MM.1S (cell line): Measurements from ENCODE around the gene RREB1.
"Not testable (repeated sequence)": the region's sequence is repeated elsewhere in the genome, so short reads cannot be mapped to it uniquely, and the experiment has no call there.

Source experiments
- DNase-seq: peaks from one replicate; pipeline ENCODE4 v3.0.0-alpha.2; 2015
- H2AFZ ChIP-seq: fragments of 300-600 bp; sonication (generic); 2 replicates; pipeline ENCODE4 v1.6.0; 2016; ENCODE audit warnings: antibody characterized with exemption, low read length
- H3F3A ChIP-seq: fragments of 300-600 bp; sonication (generic); 2 replicates; pipeline ENCODE4 v1.6.1; 2016; ENCODE audit warnings: mild to moderate bottlenecking, antibody characterized with exemption, low read length, moderate library complexity, mixed read lengths; ENCODE audit not compliant: insufficient read depth
- H3K27ac ChIP-seq: fragments of 300-600 bp; sonication (generic); 2 replicates; pipeline ENCODE4 v1.5.1; 2016; ENCODE audit warnings: mild to moderate bottlenecking, low read length
- H3K27me3 ChIP-seq: fragments of 300-600 bp; sonication (generic); replicated peaks from 2 replicates; pipeline ENCODE4 v1.6.0; 2016; ENCODE audit warnings: low read length; ENCODE audit not compliant: insufficient read depth
- H3K36me3 ChIP-seq: fragments of 300-600 bp; sonication (generic); replicated peaks from 2 replicates; pipeline ENCODE4 v1.6.1; 2016; ENCODE audit warnings: mild to moderate bottlenecking, low read length, mixed read lengths; ENCODE audit not compliant: insufficient read depth
- H3K4me1 ChIP-seq: fragments of 300-600 bp; sonication (generic); 2 replicates; pipeline ENCODE4 v1.6.1; 2016; ENCODE audit warnings: low read length, mixed read lengths
- H3K4me2 ChIP-seq: fragments of 300-600 bp; sonication (generic); 2 replicates; pipeline ENCODE4 v1.6.0; 2016; ENCODE audit warnings: low read depth, low read length
- H3K4me3 ChIP-seq: fragments of 300-600 bp; sonication (generic); 2 replicates; pipeline ENCODE4 v1.5.1; 2016; ENCODE audit warnings: low read length, mixed read lengths
- H3K79me2 ChIP-seq: fragments of 300-600 bp; sonication (generic); 2 replicates; pipeline ENCODE4 v1.6.1; 2016; ENCODE audit warnings: mixed run types, low read length, mixed read lengths
- H3K9ac ChIP-seq: fragments of 300-600 bp; sonication (generic); 2 replicates; pipeline ENCODE4 v1.6.1; 2016; ENCODE audit warnings: low read length, mixed read lengths
- H3K9me2 ChIP-seq: fragments of 300-600 bp; sonication (generic); replicated peaks from 2 replicates; pipeline ENCODE4 v1.6.1; 2016; ENCODE audit warnings: mild to moderate bottlenecking, low read length, mixed read lengths; ENCODE audit not compliant: insufficient read depth
- H3K9me3 ChIP-seq: fragments of 300-600 bp; sonication (generic); replicated peaks from 2 replicates; pipeline ENCODE4 v1.6.1; 2016; ENCODE audit warnings: mild to moderate bottlenecking, low read length, mixed read lengths; ENCODE audit not compliant: insufficient read depth
- H4K20me1 ChIP-seq: fragments of 300-600 bp; sonication (generic); 2 replicates; pipeline ENCODE4 v1.6.1; 2016; ENCODE audit warnings: mild to moderate bottlenecking, low read length, moderate library complexity, mixed read lengths; ENCODE audit not compliant: insufficient read depth
- EZH2 ChIP-seq: fragments of 300-600 bp; sonication (generic); optimal IDR thresholded peaks from 2 replicates; pipeline ENCODE3; 2017; ENCODE audit warnings: low read depth, mild to moderate bottlenecking, antibody characterized with exemption, low read length, mixed read lengths
- EZH2phosphoT487 ChIP-seq: fragments of 300-600 bp; sonication (generic); IDR thresholded peaks from 2 replicates; pipeline ENCODE4 v1.6.1; 2018; ENCODE audit warnings: antibody characterized with exemption, low read length
- TF ChIP-seq, protein P1 (sequence below): fragments of 300-600 bp; sonication (generic); IDR thresholded peaks from 2 replicates; pipeline ENCODE4 v1.5.1; 2016; ENCODE audit warnings: antibody characterized with exemption, low read length, mixed read lengths

RREB1 gene

DNA sequence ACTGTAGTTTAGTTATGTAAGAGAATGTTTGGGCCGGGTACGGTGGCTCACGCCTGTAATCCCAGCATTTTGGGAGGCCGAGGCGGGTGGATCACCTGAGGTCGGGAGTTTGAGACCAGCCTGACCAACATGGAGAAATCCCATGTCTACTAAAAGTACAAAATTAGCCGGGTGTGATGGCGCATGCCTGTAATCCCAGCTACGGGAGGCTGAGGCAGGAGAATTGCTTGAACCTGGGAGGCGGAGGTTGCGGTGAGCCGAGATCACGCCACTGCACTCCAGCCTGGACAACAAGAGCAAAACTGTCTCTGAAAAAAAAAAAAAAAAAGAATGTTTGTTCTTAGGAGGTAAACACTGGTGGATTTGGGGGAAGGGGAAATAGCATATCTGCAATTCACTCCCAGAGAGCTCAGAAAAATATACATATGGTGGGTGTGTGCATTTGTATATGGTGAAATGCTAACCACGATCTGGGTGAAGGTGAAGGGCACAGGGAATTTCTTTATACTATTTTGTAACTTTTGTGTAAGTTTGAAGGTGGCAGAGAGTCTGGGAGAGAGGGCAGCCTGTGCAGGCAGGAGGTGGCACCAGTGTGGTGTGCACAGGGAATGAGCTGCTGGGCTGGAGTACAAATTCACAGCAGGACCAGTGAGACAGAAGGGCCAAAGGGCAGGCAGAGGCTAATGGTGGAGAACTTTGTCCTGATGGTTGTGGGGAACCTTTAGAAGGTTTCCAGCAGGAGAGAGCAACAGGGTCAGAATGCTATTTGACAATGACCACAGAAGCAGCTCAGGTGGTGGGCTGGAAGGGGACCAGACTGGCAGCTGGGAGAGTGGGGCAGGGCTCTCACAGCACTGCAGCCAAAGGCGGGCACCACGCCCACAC is 162.8 kb downstream of the RREB1 start:
- no peak for DNase-seq
- Histone ChIP-seq H3K9me3 (no peaks in the 10 kb centered on the region), H4K20me1 (no peaks in the 10 kb centered on the region), H3F3A (no peaks in the 10 kb centered on the region), H3K79me2 (no peaks in the 10 kb centered on the region), H3K9ac (no peak overlapping the region), H3K4me1 (no peaks in the 10 kb centered on the region), H3K4me3 (no peak overlapping the region), H3K27me3 (no peaks in the 10 kb centered on the region), H3K36me3 (no peaks in the 10 kb centered on the region), H3K9me2 (no peaks in the 10 kb centered on the region), H2AFZ (no peak overlapping the region), H3K27ac (no peak overlapping the region), H3K4me2 (no peak overlapping the region)
- TF ChIP-seq EZH2, result no peak
- TF ChIP-seq, protein P1, sequence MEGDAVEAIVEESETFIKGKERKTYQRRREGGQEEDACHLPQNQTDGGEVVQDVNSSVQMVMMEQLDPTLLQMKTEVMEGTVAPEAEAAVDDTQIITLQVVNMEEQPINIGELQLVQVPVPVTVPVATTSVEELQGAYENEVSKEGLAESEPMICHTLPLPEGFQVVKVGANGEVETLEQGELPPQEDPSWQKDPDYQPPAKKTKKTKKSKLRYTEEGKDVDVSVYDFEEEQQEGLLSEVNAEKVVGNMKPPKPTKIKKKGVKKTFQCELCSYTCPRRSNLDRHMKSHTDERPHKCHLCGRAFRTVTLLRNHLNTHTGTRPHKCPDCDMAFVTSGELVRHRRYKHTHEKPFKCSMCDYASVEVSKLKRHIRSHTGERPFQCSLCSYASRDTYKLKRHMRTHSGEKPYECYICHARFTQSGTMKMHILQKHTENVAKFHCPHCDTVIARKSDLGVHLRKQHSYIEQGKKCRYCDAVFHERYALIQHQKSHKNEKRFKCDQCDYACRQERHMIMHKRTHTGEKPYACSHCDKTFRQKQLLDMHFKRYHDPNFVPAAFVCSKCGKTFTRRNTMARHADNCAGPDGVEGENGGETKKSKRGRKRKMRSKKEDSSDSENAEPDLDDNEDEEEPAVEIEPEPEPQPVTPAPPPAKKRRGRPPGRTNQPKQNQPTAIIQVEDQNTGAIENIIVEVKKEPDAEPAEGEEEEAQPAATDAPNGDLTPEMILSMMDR, result no peak
- TF ChIP-seq EZH2phosphoT487, result no peak

DNA sequence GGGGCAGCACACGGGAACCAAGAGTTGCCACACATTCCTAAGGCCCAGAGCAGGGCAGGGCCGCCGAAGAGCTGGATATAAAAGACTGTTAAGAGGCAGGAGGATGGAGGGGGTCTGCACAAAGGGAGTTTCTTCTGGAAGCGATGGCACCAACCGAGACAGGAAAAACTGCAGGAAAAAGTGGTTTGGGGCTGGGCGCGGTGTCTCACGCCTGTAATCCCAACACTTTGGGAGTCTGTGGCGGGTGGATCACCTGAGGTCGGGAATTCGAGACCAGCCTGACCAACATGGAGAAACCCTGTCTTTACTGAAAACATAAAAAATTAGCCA is 163.4 kb downstream of the RREB1 start:
- no peaks in the 10 kb centered on the region for H3K4me1 ChIP-seq

DNA sequence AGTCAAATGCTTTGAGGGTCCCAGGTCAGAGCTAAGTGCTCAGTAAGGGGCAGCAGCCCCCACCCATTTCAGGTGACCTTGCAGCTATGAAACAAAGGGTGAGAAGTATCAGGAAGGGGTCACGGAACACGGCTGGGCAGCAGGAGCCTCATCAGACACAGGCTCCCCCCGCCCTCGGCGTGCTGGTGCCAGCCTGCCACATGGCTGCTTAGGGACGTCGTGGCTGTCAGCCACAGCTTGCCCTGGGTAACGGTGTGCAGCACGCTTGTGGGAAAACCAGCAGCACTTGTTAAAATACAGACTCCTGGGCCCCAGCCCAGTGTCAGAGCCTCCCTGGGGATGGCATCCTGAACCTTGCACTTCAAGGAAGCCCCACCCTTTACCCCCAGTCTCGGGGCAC is 165.9 kb downstream of the RREB1 start:
- DNase-seq, result no peak

More for the DNA sequence above, 163.4 kb downstream of the RREB1 start:
- H4K20me1 ChIP-seq, result no peaks in the 10 kb centered on the region
- no peaks in the 10 kb centered on the region for H3K79me2 ChIP-seq
- H3K27me3 ChIP-seq, result no peaks in the 10 kb centered on the region
- H3K36me3 ChIP-seq, result no peaks in the 10 kb centered on the region
- DNase-seq, result no peak
- no peak overlapping the region for H3K27ac ChIP-seq
- no peaks in the 10 kb centered on the region for H3F3A ChIP-seq
- no peak overlapping the region for H3K4me2 ChIP-seq
- no peaks in the 10 kb centered on the region for H3K9me2 ChIP-seq
- H3K9ac ChIP-seq, result no peak overlapping the region
- no peak for TF ChIP-seq EZH2phosphoT487
- TF ChIP-seq, protein P1, result no peak
- TF ChIP-seq EZH2, result no peak
- H2AFZ ChIP-seq, result no peak overlapping the region
- no peaks in the 10 kb centered on the region for H3K9me3 ChIP-seq
- H3K4me3 ChIP-seq, result no peak overlapping the region

DNA sequence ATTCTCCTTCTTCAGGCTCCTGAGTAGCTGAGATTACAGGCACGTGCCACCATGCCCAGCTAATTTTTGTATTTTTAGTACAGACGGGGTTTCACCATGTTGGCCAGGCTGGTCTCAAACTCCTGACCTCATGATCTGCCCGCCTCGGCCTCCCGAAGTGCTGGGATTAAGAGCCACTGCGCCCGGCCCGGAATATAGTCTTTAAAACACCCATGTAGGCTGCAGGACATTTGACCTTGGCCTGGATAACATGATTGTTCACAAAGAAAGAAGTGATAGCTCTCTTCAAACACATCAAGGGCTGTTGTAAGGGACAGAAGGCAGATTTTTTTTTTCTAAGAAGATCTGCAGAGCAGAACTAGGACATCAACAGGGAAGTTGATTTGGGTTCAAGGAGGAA is 166.8 kb downstream of the RREB1 start:
- H3K27me3 ChIP-seq, H3K9ac ChIP-seq, H3K4me3 ChIP-seq, DNase-seq, H3K9me2 ChIP-seq, H4K20me1 ChIP-seq, H3K4me2 ChIP-seq, H3K36me3 ChIP-seq, H3K27ac ChIP-seq, H3K9me3 ChIP-seq, H2AFZ ChIP-seq, H3K79me2 ChIP-seq: not testable (repeated sequence)
- peaks cover 17% of the 10 kb centered on the region for H3F3A ChIP-seq
- peaks cover 15% of the 10 kb centered on the region for H3K4me1 ChIP-seq

More for the DNA sequence above, 165.9 kb downstream of the RREB1 start:
- Histone ChIP-seq H3K9me3 (no peaks in the 10 kb centered on the region), H3K4me1 (peaks cover 12% of the 10 kb centered on the region), H3K79me2 (no peaks in the 10 kb centered on the region), H4K20me1 (no peaks in the 10 kb centered on the region), H3F3A (peaks cover 14% of the 10 kb centered on the region), H3K4me3 (no peak overlapping the region), H3K27me3 (no peaks in the 10 kb centered on the region), H3K36me3 (no peaks in the 10 kb centered on the region), H3K27ac (no peak overlapping the region), H2AFZ (no peak overlapping the region), H3K4me2 (no peak overlapping the region), H3K9me2 (no peaks in the 10 kb centered on the region), H3K9ac (no peak overlapping the region)
- no peak for TF ChIP-seq EZH2phosphoT487
- TF ChIP-seq, protein P1, result no peak
- no peak for TF ChIP-seq EZH2
